Retinal pigment epithelial cell (primary cell): ENCODE data around the gene HIP1.

Source experiments
- DNase-seq: peaks from one replicate; pipeline ENCODE4 v3.0.0-alpha.2; 2010; ENCODE audit warnings: low read depth
- H3K4me3 ChIP-seq: 2 replicates; pipeline ENCODE4 v1.5.1; 2011; ENCODE audit warnings: mild to moderate bottlenecking, low read length, control low read depth, moderate library complexity
- TF ChIP-seq, protein P1 (sequence below): conservative IDR thresholded peaks from 2 replicates; pipeline ENCODE4 v1.5.1; 2011; ENCODE audit warnings: low read depth, low read length, control low read depth, inconsistent platforms

HIP1 gene

DNA sequence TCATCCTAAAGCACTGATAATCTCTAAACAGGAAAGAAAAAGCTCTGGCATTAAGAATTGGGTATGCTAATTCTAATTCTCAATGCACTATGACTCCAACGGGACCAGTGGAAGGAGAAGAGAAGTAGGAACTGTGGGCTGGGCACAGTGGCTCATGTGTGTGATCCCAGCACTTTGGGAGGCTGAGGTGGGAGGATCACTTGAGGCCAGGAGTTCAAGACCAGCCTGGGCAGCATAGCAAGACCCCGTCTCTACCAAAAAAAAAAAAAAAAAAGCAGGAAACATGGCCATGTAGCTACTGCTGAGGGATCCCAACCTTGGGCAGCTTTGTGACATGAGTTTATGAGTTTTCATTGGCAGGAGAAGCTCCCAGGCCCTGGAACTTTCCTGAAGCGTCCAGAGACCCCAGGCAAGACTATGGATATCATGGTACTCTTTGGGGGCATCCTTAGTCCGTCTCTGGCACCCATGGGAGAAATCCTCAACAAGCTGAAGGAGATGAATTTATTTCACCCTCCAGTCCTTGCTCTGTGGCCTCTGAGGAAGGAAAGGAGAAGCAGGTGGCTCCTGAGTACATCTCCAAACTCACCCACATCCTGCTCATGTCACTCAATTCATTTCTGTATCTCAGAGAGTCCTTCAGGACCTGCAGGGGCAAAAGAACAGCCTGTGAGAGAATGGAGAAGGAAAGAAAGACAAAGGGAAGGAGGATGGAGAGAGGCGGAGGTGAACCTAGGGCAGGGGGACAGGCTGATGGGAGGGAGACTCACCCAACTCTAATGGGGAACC is 147.1 kb downstream of the HIP1 start:
- no peak for DNase-seq

DNA sequence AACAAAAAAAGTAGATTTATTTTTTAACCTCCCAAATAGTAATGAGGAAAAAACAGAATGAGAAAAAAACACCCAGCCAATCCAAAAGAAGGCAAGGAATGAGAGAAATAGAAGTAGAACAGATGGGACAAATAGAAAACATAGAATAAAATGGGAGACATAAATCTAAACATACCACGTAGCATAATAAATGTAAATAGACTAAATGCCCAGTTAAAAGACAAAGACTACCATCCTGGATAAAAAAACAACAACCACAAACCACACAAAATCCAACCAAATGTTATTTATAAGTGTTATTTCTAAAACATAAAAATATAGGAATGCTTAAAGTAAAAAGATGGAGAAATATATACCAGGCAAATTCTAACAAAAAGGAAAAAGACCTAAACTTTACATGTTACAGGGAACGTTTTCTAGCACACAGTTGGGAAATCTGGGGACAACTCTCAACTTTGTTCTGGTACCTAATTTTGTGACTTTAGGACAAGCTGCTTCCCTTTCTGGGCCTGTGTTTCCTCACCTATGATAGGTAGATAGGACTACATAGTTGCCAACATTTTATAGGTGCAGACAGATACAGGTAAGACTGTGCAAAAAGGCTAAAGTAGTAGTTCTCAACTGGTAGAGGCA is 148.3 kb downstream of the HIP1 start:
- DNase-seq: no peak
- H3K4me3 ChIP-seq: no peak overlapping the region
- TF ChIP-seq, protein P1, sequence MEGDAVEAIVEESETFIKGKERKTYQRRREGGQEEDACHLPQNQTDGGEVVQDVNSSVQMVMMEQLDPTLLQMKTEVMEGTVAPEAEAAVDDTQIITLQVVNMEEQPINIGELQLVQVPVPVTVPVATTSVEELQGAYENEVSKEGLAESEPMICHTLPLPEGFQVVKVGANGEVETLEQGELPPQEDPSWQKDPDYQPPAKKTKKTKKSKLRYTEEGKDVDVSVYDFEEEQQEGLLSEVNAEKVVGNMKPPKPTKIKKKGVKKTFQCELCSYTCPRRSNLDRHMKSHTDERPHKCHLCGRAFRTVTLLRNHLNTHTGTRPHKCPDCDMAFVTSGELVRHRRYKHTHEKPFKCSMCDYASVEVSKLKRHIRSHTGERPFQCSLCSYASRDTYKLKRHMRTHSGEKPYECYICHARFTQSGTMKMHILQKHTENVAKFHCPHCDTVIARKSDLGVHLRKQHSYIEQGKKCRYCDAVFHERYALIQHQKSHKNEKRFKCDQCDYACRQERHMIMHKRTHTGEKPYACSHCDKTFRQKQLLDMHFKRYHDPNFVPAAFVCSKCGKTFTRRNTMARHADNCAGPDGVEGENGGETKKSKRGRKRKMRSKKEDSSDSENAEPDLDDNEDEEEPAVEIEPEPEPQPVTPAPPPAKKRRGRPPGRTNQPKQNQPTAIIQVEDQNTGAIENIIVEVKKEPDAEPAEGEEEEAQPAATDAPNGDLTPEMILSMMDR: no peak

More for the DNA sequence above, 147.1 kb downstream of the HIP1 start:
- H3K4me3 ChIP-seq: no peak overlapping the region
- TF ChIP-seq, protein P1: no peak

DNA sequence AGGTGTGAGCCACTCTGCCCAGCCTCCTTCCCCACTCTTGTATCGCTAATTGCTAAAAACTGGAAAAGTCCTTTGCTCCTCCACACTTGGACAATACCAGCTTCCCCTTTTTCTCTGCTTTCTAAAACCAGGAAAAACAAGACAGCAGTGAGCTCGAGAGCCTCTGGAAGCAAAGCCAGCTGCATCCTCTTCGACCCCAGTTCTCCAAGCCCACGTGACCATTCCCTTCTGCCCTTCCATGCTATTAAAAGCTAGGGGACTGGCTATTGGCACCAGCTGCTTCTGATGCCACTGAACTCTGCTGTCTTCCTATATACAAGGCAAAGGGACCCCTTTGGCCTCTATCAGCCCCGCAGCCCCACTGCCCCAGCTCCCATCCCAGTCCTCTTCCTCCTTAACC is 154.4 kb downstream of the HIP1 start:
- TF ChIP-seq, protein P1: no peak
- no peak for DNase-seq
- H3K4me3 ChIP-seq: no peak overlapping the region

DNA sequence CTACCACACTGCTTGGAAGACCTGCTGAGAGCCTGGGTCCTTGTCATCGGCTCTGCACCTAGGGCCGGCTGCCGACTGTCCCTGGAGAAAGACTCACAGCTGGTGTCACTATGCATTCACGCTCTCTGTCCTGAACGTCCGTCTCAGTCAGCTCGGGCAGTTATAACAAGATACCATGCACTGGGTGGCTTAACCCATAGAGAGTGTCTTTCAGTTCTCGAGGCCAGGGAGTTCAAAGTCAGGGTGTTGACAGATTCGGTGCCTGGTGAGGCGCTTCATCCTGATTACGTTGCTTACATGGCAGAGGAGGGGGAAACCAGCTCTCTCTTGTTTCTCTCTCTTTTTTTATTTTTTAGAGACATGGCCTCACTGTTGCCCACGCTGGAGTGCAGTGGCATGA is 155.5 kb downstream of the HIP1 start:
- H3K4me3 ChIP-seq: no peak overlapping the region
- TF ChIP-seq, protein P1: no peak
- DNase-seq: no peak

DNA sequence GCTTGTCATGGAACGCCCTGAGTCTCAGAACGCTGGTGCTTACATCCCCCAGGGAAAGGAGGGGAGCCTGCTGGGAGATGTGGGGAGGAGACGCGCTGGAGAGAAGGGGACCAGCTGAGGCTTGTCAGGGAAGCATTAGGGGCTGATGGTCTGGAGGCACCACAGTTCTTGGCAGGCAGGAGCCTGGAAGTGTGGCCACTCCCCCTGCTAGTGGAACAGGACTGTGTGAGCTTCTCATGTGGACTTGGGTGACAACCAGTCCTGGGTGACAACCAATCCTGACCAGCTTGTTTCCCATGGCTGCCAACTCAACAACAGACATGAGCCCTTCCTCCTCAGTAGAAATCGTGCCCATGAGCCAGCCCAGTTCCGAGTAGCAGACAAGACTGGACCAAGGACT is 158.8 kb downstream of the HIP1 start:
- TF ChIP-seq, protein P1: no peak
- H3K4me3 ChIP-seq: no peak overlapping the region

DNA sequence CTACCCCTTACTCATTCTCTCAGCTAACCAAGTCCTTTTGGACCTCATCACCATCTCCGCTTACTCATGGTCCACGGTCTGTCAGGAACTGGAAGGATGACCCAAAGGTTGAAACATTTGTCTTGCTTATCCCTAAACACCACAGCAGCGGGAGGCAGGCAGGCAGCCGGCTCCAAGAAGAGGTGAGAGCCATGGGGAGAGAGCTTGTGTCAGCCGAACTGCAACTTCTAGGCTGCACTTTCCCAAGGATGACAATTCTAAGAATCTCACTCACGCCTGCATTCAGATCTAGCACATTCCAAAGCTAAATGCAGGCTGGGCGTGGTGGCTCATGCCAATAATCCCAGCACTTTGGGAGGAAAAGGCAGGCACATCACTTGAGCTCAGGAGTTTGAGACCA is 160.7 kb downstream of the HIP1 start:
- DNase-seq: no peak
- no peak overlapping the region for H3K4me3 ChIP-seq
- TF ChIP-seq, protein P1: no peak

More for the DNA sequence above, 158.8 kb downstream of the HIP1 start:
- no peak for DNase-seq
